ENCODE data around the gene UCHL5. TPM values are rescaled to one million over a fixed set of nuclear protein-coding genes. Genes with fewer than 3 reads are reported as not detected.
"Not testable (repeated sequence)": the region's sequence is repeated elsewhere in the genome, so short reads cannot be mapped to it uniquely, and the experiment has no call there.

Gene UCHL5
- total RNA-seq, 4 donors from 2014 or later: 27.1 to 51.4 (median 37.6) TPM

- no peaks in the 10 kb centered on the region for H3K27me3 ChIP-seq
- no peak for DNase-seq
- intact Hi-C loops (cut with DNase I): no loop called here
- H3K9me3 ChIP-seq: no peaks in the 10 kb centered on the region
- no peak overlapping the region for H3K27ac ChIP-seq
- peaks cover 0 to 21% (median 0%) of the 10 kb centered on the region in 3 donors for H3K36me3 ChIP-seq
- 84 to 88% methylated on average over 3 of the region's 3 CpGs for WGBS, 2 donors
- no peaks in the 10 kb centered on the region for H3K4me1 ChIP-seq
- no peak for TF ChIP-seq POLR2A (IDR thresholded peaks at IDR 0.05)
- no peak overlapping the region for H3K4me3 ChIP-seq
Measured at GRCh38 chr1:193040011-193040410, 19.1 kb downstream of the UCHL5 start.

DNA sequence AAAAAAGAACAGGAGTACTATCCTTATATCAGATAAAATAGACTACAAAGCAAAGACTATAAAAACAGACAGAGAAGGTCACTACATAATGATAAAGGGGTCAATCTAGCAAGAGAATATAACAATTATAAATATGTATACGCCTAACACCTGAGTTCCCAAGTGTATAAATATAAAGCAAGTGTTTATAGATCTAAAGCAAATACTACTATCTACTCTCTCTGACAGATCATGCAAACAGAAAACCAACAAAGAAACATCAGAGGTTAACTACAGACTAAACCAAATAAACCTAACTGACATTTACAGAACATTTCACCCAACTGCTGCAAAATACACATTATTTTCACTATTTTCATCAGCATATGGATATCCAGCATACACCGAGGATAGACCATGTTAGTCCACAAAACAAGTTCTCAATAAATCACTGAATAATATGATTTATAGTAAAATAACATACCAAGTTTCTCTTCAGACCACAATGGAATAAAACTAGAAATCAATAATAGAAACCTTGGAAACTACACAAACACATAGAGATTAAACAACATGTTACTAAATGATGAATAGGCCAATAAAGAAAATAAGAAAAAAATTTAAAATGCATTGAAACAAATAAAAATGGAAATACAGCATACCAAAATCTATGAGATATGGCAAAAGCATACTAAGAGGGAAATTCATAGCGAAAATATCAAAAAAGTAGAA, 22.7 kb downstream of the UCHL5 start:
- TF ChIP-seq, protein P1, sequence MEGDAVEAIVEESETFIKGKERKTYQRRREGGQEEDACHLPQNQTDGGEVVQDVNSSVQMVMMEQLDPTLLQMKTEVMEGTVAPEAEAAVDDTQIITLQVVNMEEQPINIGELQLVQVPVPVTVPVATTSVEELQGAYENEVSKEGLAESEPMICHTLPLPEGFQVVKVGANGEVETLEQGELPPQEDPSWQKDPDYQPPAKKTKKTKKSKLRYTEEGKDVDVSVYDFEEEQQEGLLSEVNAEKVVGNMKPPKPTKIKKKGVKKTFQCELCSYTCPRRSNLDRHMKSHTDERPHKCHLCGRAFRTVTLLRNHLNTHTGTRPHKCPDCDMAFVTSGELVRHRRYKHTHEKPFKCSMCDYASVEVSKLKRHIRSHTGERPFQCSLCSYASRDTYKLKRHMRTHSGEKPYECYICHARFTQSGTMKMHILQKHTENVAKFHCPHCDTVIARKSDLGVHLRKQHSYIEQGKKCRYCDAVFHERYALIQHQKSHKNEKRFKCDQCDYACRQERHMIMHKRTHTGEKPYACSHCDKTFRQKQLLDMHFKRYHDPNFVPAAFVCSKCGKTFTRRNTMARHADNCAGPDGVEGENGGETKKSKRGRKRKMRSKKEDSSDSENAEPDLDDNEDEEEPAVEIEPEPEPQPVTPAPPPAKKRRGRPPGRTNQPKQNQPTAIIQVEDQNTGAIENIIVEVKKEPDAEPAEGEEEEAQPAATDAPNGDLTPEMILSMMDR (IDR thresholded peaks at IDR 0.05): no peak
- no peak for TF ChIP-seq POLR2A (IDR thresholded peaks at IDR 0.05)
- Histone ChIP-seq H3K4me1 (no peaks in the 10 kb centered on the region), H3K36me3 (peaks cover 0 to 9% (median 0%) of the 10 kb centered on the region in 3 donors), H3K27ac (no peak overlapping the region), H3K27me3 (no peaks in the 10 kb centered on the region), H3K4me3 (no peak overlapping the region), H3K9me3 (no peaks in the 10 kb centered on the region)
- intact Hi-C loops (cut with DNase I): no loop called here
- no peak for DNase-seq
- WGBS, 2 donors: 92 to 95% methylated on average over 3 of the region's 3 CpGs

GRCh38 chr1:193033610-193034009, 25.6 kb downstream of the UCHL5 start:
- Histone ChIP-seq H3K4me3 (no peak overlapping the region), H3K4me1 (no peaks in the 10 kb centered on the region), H3K36me3 (peaks cover 0 to 15% (median 0%) of the 10 kb centered on the region in 3 donors), H3K27me3 (no peaks in the 10 kb centered on the region), H3K27ac (no peak overlapping the region), H3K9me3 (no peaks in the 10 kb centered on the region)
- TF ChIP-seq POLR2A (IDR thresholded peaks at IDR 0.05): no peak
- TF ChIP-seq, protein P1 (IDR thresholded peaks at IDR 0.05): no peak
- no peak for DNase-seq
- intact Hi-C loops (cut with DNase I): no loop called here

- DNase-seq; intact Hi-C loops (cut with DNase I); H3K27ac ChIP-seq; H3K4me3 ChIP-seq; H3K27me3 ChIP-seq; H3K4me1 ChIP-seq; H3K9me3 ChIP-seq: not testable (repeated sequence)
- WGBS, 2 donors: 89 to 90% methylated on average over 9 of the region's 9 CpGs
- peaks cover 0 to 17% (median 0%) of the 10 kb centered on the region in 3 donors for H3K36me3 ChIP-seq
Measured at GRCh38 chr1:193032643-193033427, 26.3 kb downstream of the UCHL5 start.

DNA sequence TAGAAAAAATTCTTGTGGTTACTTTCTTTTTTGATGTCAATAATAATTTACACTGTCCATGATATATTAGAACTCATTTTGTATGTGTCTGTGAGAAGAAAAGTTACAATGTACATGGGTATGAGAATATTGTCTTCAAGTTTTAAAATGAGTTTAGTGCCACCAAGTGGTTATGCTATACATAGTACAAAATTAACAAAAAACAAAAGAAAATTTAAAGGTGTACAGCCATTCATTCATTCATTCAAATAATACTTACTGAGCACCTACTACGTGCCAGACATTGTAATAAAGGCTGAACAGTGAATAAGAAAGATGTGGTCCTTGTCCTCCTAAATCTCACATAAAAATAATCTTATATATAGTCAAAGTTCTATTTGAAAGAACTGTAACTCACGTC, 27.7 kb downstream of the UCHL5 start:
- DNase-seq: no peak
- 88% methylated on average over 2 of the region's 2 CpGs for WGBS, 2 donors
- Histone ChIP-seq H3K36me3 (peaks cover 0 to 31% (median 0%) of the 10 kb centered on the region in 3 donors), H3K27ac (no peak overlapping the region), H3K4me1 (no peaks in the 10 kb centered on the region), H3K27me3 (no peaks in the 10 kb centered on the region), H3K9me3 (no peaks in the 10 kb centered on the region), H3K4me3 (no peak overlapping the region)
- intact Hi-C loops (cut with DNase I): no loop called here
- no peak for TF ChIP-seq POLR2A (IDR thresholded peaks at IDR 0.05)
- TF ChIP-seq, protein P1 (IDR thresholded peaks at IDR 0.05): peak in 1 of 6 experiments; percentile 35

- WGBS, 2 donors: 39 to 54% methylated on average over 1 of the region's 1 CpG
- DNase-seq: no peak
- Histone ChIP-seq H3K36me3 (peaks cover 0 to 43% (median 0%) of the 10 kb centered on the region in 3 donors), H3K4me3 (no peak overlapping the region), H3K27me3 (no peaks in the 10 kb centered on the region), H3K27ac (no peak overlapping the region), H3K9me3 (no peaks in the 10 kb centered on the region), H3K4me1 (no peaks in the 10 kb centered on the region)
- TF ChIP-seq, protein P1 (IDR thresholded peaks at IDR 0.05): no peak
- TF ChIP-seq POLR2A (IDR thresholded peaks at IDR 0.05): no peak
- intact Hi-C loops (cut with DNase I): no loop called here
Measured at GRCh38 chr1:193030280-193030679, 28.9 kb downstream of the UCHL5 start.
